Left cardiac atrium (tissue), 4 donors: ENCODE data around the gene PARS2. TPM values are rescaled to one million over a fixed set of nuclear protein-coding genes. Genes with fewer than 3 reads are reported as not detected.
"Not testable (repeated sequence)": the region's sequence is repeated elsewhere in the genome, so short reads cannot be mapped to it uniquely, and the experiment has no call there.

Experiments
- ATAC-seq, 2 donors: fragments of 200-7000 bp; cut with Tn5 transposase; one replicate each; pipeline ENCODE4 v1.9.1; 2020; ENCODE audit warnings: mild to moderate bottlenecking in 2 of 2, moderate library complexity in 2 of 2
- DNase-seq: peaks from one replicate; pipeline ENCODE4 v3.0.0-alpha.2; 2020
- intact Hi-C, 2 donors: fragments of 100-400 bp; cut with DNase I; formaldehyde crosslinking; loops; one replicate each; pipeline versions ENCODE4 v1.14.1 to v1.15.1; 2022 to 2023
- total RNA-seq, 2 donors: library from RNA; stranded (reverse); fragmentation: NEBNext Ultra II Directional; extraction: Animal tissue kit (Norgen Biotek cat#: 25700); gene quantifications; one replicate each; pipeline ENCODE4 v1.2.1, GENCODE V29; 2021
- donor health status: DM: no; HTN: yes; CAD: no.
- donor health status: DM: no; HTN: yes; CAD: no; lungs with severe emphysema.
- donor health status: DM: yes; HTN: yes; CAD: no.
- donor health status: Dilated cardiomyopathy.

PARS2 gene
- total RNA-seq, 2 donors from 2014 or later = 2.9 to 3.3 TPM

GRCh38 chr1:54781023-54781723 lies 16.9 kb upstream of the PARS2 start:
- intact Hi-C loops = no loop called here
- no peak for DNase-seq
- peak; percentile 55 to 57 for ATAC-seq

GRCh38 chr1:54777431-54777830 lies 13.1 kb upstream of the PARS2 start:
- ATAC-seq = no peak
- intact Hi-C loops = no loop called here
- no peak for DNase-seq

DNA sequence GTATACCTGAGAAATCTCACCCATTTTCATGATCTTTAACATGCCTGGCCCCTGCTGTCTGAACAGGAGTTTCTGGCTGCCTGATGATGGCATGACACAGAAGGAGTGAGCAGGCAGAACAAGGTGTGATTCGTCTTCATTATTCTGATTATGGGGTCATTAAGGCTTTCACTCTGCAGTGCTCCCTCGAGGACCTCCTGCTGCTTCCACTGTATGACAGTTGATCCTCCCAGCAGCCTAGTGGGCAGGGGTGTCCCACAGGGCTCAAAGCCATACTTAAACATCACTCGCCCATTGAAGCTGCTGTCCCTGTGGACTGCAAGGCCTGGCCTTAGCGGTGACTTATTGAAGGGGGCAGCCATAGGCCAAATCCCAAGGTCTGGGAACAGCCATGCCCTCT lies 12.7 kb upstream of the PARS2 start:
- DNase-seq = no peak
- no peak for ATAC-seq
- intact Hi-C loops = no loop called here

GRCh38 chr1:54775828-54776721 lies 11.8 kb upstream of the PARS2 start:
- intact Hi-C loops, ATAC-seq, DNase-seq: not testable (repeated sequence)

DNA sequence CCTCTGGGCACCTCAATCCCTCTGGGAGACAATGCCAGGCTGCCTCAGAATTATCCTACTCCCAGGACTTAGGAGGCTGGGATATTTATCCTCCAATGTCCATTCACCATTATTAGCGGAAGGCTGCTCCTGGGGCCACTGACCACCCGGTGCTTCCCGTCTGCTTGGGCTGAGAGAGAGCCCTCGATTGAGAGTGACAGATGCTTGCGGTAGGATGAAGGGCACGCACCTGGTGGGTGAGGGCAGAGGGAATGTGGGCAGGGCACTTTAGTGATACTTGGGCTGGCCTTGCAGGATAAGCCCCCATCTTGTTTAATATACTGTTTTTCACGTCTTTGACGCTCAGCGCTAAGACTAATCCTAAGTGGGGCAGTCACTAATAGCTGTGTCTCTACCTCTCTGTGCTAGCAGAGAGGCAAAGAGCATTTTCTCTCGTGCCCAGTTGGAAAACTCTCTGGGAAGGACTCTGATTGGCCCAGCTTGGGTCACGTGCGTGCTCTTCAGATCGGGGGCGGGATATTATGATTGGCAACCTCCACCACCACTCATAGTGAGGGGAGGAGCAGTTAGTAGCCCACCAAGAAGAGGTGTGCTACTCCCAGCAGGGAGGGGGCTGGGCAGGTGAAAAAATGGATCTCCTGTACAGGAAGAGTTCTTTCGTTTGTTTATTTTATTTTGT lies 10.6 kb upstream of the PARS2 start:
- DNase-seq = no peak
- intact Hi-C loops = no loop called here

DNA sequence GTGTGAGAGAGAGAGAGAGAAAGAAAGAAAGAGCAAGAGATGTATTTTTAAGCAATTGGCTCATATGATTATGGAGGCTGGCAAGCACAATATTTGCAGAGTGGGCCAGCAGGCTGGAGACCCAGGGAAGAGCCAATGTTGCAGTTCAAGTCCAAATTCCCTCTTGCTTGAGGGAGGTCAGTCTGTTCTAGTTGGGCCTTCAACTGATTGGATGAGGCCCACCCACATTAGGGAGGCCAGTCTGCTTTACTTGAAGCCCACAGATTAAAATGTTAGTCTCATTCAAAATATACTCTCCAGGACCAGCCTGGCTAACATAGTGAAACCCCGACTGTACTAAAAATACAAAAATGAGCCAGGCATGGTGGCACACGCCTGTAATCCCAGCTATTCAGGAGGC lies 8.6 kb upstream of the PARS2 start:
- intact Hi-C loops = no loop called here
- no peak for ATAC-seq
- DNase-seq = no peak

More for the DNA sequence above, 10.6 kb upstream of the PARS2 start:
- no peak for ATAC-seq

DNA sequence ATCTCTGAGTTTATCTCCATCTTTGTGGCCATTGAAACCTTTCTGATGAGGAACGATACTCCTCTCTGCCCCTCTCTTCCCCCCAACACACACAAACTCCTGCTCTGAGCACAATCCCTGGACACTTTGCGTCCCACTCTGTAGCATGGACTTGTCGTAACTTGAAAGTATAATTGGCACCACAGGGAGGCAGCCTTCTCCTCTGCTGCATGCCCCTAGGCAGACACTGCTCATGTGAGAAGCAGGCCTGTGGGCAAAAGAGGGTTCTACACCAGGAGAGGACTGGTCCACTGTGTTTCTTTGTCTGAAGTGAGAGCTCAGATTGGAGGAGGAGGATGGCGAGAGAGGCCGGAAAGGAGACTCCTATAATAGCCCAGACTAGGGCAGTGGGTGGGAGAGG lies 3.8 kb upstream of the PARS2 start:
- no peak for DNase-seq
- no peak for ATAC-seq
- intact Hi-C loops = no loop called here

DNA sequence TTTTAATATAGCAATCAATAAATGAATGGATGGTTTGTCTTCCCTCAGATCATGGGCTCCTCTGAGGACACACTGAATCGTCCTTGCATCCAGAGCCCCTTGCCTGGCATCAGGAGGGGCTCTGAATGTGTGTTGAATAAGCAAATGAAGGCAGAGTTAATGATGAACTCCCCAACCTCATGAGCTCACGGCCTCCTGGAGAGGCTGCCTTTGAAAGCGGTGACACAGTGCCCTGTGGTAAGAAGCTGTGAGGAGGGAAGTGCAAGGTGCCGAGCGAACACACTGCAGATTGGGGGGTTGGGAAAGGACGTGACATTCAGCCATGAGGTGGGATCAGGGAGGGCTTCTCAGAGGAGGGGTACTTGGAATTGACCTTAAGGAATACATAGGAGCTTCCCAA lies 3.2 kb upstream of the PARS2 start:
- DNase-seq = no peak
- intact Hi-C loops = no loop called here
- no peak for ATAC-seq

- no peak for ATAC-seq
- intact Hi-C loops = no loop called here
- DNase-seq = no peak
Measured at GRCh38 chr1:54766726-54767125, 2.4 kb upstream of the PARS2 start.

- intact Hi-C loops = loop anchor here in 1 of 2 donors (5.0 kb wide), 1 partner anchor 48 kb away; the partner anchor contains the start of gene TTC4
- DNase-seq (no peak), ATAC-seq (peak; percentile 2 to 16)
Measured at GRCh38 chr1:54764922-54765561, 719 bp upstream of the PARS2 start.

GRCh38 chr1:54763816-54764132 lies 549 bp downstream of the PARS2 start:
- no peak for DNase-seq
- intact Hi-C loops = loop anchor here in 1 of 2 donors (5.0 kb wide), 1 partner anchor 46 kb away; the partner anchor contains the start of gene TTC4
- ATAC-seq = peak in 1 of 2 donors; percentile 0

- intact Hi-C loops = no loop called here
- ATAC-seq = no peak
- DNase-seq = no peak
Measured at GRCh38 chr1:54758678-54759348, 5.5 kb downstream of the PARS2 start.

- no peak for DNase-seq
- no peak for ATAC-seq
- intact Hi-C loops = no loop called here
Measured at GRCh38 chr1:54757833-54758232, 6.5 kb downstream of the PARS2 start.

- ATAC-seq (no peak), DNase-seq (no peak)
- intact Hi-C loops = no loop called here
Measured at GRCh38 chr1:54754486-54755285, 9.6 kb downstream of the PARS2 start.

- DNase-seq (no peak), ATAC-seq (no peak)
- intact Hi-C loops = no loop called here
Measured at GRCh38 chr1:54754045-54754444, 10.3 kb downstream of the PARS2 start.

- DNase-seq = no peak
- intact Hi-C loops = no loop called here
- ATAC-seq = no peak
Measured at GRCh38 chr1:54751426-54751825, 12.9 kb downstream of the PARS2 start.

- DNase-seq (no peak), ATAC-seq (no peak)
- intact Hi-C loops = no loop called here
Measured at GRCh38 chr1:54750596-54750995, 13.7 kb downstream of the PARS2 start.
